GM19351 (cell line): Measurements from ENCODE around the gene PIH1D1.
"Not testable (repeated sequence)": the region's sequence is repeated elsewhere in the genome, so short reads cannot be mapped to it uniquely, and the experiment has no call there.

Experiments
- ATAC-seq: cut with Tn5 transposase; IDR thresholded peaks from one replicate; pipeline ENCODE4 v1.9.1; 2021; ENCODE audit warnings: mild to moderate bottlenecking, moderate library complexity; ENCODE audit not compliant: unreplicated experiment

Gene PIH1D1

GRCh38 chr19:49481020-49481683 is 29.5 kb upstream of the PIH1D1 start:
- ATAC-seq, result no peak

GRCh38 chr19:49479975-49480628 is 28.5 kb upstream of the PIH1D1 start:
- ATAC-seq, result no peak

- ATAC-seq, result no peak
These were observed 24.6 kb upstream of the PIH1D1 start for GRCh38 chr19:49475995-49476880.

- no peak for ATAC-seq
These were observed 23.7 kb upstream of the PIH1D1 start for GRCh38 chr19:49475191-49475917.

- ATAC-seq, result no peak
These were observed 22.9 kb upstream of the PIH1D1 start for GRCh38 chr19:49474542-49474924.

- ATAC-seq, result peak; percentile 51
These were observed 22.4 kb upstream of the PIH1D1 start, which contains the start of gene FLT3LG for GRCh38 chr19:49473868-49474541. TSS of gene FLT3LG (plus strand) at chr19:49474215. CDS start at chr19:49474640, 425 bp downstream.

GRCh38 chr19:49473501-49473867 is 21.9 kb upstream of the PIH1D1 start:
- not testable (repeated sequence) for ATAC-seq

- ATAC-seq, result no peak
These were observed 21.3 kb upstream of the PIH1D1 start for GRCh38 chr19:49472936-49473335.

- ATAC-seq, result no peak
These were observed 19.0 kb upstream of the PIH1D1 start for GRCh38 chr19:49470615-49470978.

- peak; percentile 57 for ATAC-seq
These were observed 18.4 kb upstream of the PIH1D1 start for GRCh38 chr19:49469828-49470614.

- ATAC-seq, result peak; percentile 70
These were observed 17.3 kb upstream of the PIH1D1 start for GRCh38 chr19:49468746-49469447.

GRCh38 chr19:49468199-49468598 is 16.6 kb upstream of the PIH1D1 start:
- no peak for ATAC-seq

GRCh38 chr19:49465371-49465770 is 13.8 kb upstream of the PIH1D1 start:
- ATAC-seq, result no peak

- no peak for ATAC-seq
These were observed 12.5 kb upstream of the PIH1D1 start for GRCh38 chr19:49463960-49464740.

- no peak for ATAC-seq
These were observed 10.9 kb upstream of the PIH1D1 start for GRCh38 chr19:49462492-49462891.

- no peak for ATAC-seq
These were observed 10.0 kb upstream of the PIH1D1 start for GRCh38 chr19:49461656-49462055.

- ATAC-seq, result not testable (repeated sequence)
These were observed 9.5 kb upstream of the PIH1D1 start for GRCh38 chr19:49461130-49461529.

- no peak for ATAC-seq
These were observed 7.8 kb upstream of the PIH1D1 start for GRCh38 chr19:49459388-49459787.
